K562 (cell line): ENCODE data around the gene PRKAA1. TPM values are rescaled to one million over a fixed set of nuclear protein-coding genes. Genes with fewer than 3 reads are reported as not detected.

Source experiments
- CCNT2 ChIP-seq: IDR thresholded peaks from 2 replicates; pipeline ENCODE4 v1.6.1; 2011; ENCODE audit warnings: borderline replicate concordance, low read depth, mild to moderate bottlenecking, moderate library complexity, mixed read lengths, low read length; ENCODE audit not compliant: insufficient read length; ENCODE audit errors: extremely low read depth
- DNMT1 ChIP-seq: fragments of 450-650 bp; IDR thresholded peaks from 2 replicates; pipeline ENCODE4 v1.6.1; 2016; ENCODE audit warnings: antibody characterized with exemption, mild to moderate bottlenecking
- EHMT2 ChIP-seq: fragments of 450-650 bp; IDR thresholded peaks from 2 replicates; pipeline ENCODE4 v1.6.1; 2018; ENCODE audit warnings: antibody characterized with exemption
- FOXM1 ChIP-seq, 2 experiments: fragments of 450-650 bp in 1 of 2; sonication (generic) in 1 of 2; formaldehyde crosslinking in 1 of 2; IDR thresholded peaks; 2 replicates each; pipeline versions ENCODE4 v1.6.1 to v1.9.0; 2017 to 2022; ENCODE audit warnings: low read depth in 2 of 2, mild to moderate bottlenecking in 2 of 2, missing genetic modification reagents in 1 of 2, moderate library complexity in 1 of 2
- MBD1 ChIP-seq: fragments of 250-450 bp; sonication (Bioruptor Pico); IDR thresholded peaks from 2 replicates; pipeline ENCODE4 v1.8.0; 2022; ENCODE audit warnings: inconsistent platforms
- NCOR1 ChIP-seq: fragments of 450-650 bp; IDR thresholded peaks from 2 replicates; pipeline ENCODE4 v1.6.1; 2016; ENCODE audit warnings: mild to moderate bottlenecking, moderate library complexity
- POLR2A ChIP-seq: fragments of 450-650 bp; conservative IDR thresholded peaks from 2 replicates; pipeline ENCODE4 v1.6.1; 2016
- PRMT5 ChIP-seq: sonication (generic); formaldehyde crosslinking; IDR thresholded peaks from 2 replicates; pipeline ENCODE4 v1.5.0; 2020; ENCODE audit warnings: missing genetic modification reagents
- RAD51 ChIP-seq: fragments of 450-650 bp; IDR thresholded peaks from 2 replicates; pipeline ENCODE4 v1.7.1; 2016; ENCODE audit warnings: low read depth, mild to moderate bottlenecking, borderline replicate concordance
- SIRT6 ChIP-seq: IDR thresholded peaks from one replicate; pipeline ENCODE4 v1.6.1; 2012; ENCODE audit warnings: low read depth, mild to moderate bottlenecking, control low read depth, inconsistent platforms, low read length, moderate library complexity
- SMAD2 ChIP-seq: fragments of 150-350 bp; IDR thresholded peaks from 2 replicates; pipeline ENCODE4 v1.6.1; 2014; ENCODE audit warnings: low read depth, mild to moderate bottlenecking, low read length
- VEZF1 ChIP-seq: fragments of 200-800 bp; sonication (Bioruptor generic); IDR thresholded peaks from 2 replicates; pipeline ENCODE4 v1.6.1; 2017; ENCODE audit warnings: missing genetic modification characterization, missing compliant biosample characterization
- polyA plus RNA-seq, 8 experiments: library from polyadenylated mRNA; depleted of rRNA in 4 of 8; stranded (reverse) in 5 of 8; unstranded in 3 of 8; fragments of >200 nt; fragmentation: Nextera tagmentation in 2 of 8; fragmentation: Illumina TruSeq in 1 of 8; extraction: Ambion mirVana in 2 of 8; extraction: Trizol in 1 of 8; gene quantifications; 2 replicates each; pipeline versions ENCODE4 v1.2.1 to v1.2.3, GENCODE V29; 2011 to 2014; ENCODE audit warnings: inconsistent platforms in 1 of 8, missing spikeins in 1 of 8
- total RNA-seq, 7 experiments: library from RNA; depleted of rRNA in 6 of 7; stranded (reverse); fragments of >200 nt in 6 of 7; fragmentation: Illumina TruSeq in 2 of 7; extraction: Trizol in 2 of 7; gene quantifications; 2 replicates each; pipeline versions ENCODE4 v1.2.1 to v1.2.3, GENCODE V29; 2011 to 2021; ENCODE audit warnings: low replicate concordance in 1 of 7

PRKAA1 gene
- total and polyA plus RNA-seq, 9 of the 15 experiments (the other 6 are each of a cell fraction or from before 2014, with no cell fraction given) = 24.5 to 84.0 (median 51.4) TPM

DNA sequence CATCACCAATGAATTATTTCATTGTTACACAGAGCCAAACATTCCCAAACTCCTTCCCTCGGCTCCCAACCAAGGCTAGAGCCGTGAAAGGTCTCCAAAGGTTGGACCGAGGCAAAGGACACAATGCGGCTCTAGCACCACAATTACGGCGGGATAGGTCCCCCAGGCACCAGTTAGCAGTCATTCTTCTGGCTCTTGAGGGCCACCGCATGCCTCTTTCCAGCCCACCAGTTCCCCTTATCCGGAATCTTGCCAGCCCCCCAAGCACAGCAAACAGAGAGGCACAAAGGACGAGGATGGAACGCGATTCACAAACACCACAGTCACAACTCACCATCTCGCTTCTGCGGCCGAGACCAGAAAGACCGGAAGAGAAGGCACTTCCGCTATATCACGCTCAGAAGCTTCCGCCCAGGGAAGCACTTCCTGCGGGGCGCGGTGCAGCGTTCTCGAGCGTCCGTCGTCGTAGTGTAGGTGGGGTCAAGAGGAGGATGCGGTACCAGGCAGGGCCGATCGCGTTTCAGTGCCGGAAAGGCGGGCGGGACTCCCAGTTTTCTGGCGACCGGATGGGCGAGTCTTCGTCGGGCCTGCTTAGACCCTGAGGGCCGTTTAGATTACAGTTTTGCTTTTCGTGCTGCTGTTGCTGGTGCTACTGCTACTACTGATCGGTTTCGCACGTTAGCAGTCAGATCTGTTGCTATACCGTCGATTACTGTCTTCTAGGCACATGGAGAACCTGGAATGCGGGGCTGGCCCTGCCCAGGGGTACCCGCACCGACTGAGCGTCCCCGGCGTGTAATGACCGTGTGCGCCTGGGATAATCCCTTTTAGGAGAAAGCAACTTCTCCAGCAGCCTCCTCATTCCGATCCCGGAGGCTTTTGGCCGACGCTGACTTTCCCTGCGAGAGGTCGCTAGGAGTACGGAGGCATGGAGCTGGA lies 36.9 kb upstream of the PRKAA1 start, which contains the start of gene RPL37 (continued):
- TF ChIP-seq SMAD2 (no peak), SIRT6 (no peak), MBD1 (no peak), VEZF1 (CRISPR knock-in tag) (peak; percentile 83), RAD51 (peak; percentile 34; the same call in 1 of the 2 replicates), CCNT2 (no peak), EHMT2 (no peak), POLR2A (peak; percentile 100), DNMT1 (peak; percentile 98), NCOR1 (peak; percentile 85), PRMT5 (CRISPR knock-in tag) (no peak), FOXM1 (IDR thresholded peaks at IDR 0.05; ENCODE audit: low read depth) (peak; percentile 44; the same call in 1 of the 2 replicates), FOXM1 (CRISPR knock-in tag; IDR thresholded peaks at IDR 0.05; ENCODE audit: low read depth) (no peak)
